HG03064 (cell line): ENCODE results near the gene DNAJC13.

Experiments used
- ATAC-seq: cut with Tn5 transposase; IDR thresholded peaks from one replicate; pipeline ENCODE4 v1.9.1; 2021; ENCODE audit warnings: low read depth; ENCODE audit not compliant: unreplicated experiment

The DNAJC13 gene

GRCh38 chr3:132404276-132404675 is 13.0 kb upstream of the DNAJC13 start:
- no peak for ATAC-seq

DNA sequence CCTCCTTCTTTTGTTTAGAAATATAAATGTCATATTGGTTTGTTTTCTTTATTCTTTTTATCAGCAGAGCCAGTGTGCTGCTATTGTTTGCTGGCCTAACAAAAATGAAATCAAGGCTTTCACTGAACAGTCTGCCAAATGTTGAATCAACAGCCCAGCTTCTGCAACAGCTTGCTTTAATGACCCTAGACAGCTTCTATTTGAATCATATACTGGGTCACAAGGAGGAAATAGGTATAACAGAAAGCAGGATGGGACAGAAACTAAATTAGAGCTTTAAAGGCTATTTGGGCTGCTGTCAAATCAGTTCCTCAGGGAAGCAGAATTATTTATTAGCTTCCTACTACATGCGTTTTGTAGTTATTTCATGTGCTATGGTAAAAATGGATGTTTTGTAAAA is 12.1 kb upstream of the DNAJC13 start:
- ATAC-seq: no peak

- ATAC-seq: no peak
These were observed 11.5 kb upstream of the DNAJC13 start for GRCh38 chr3:132405609-132406299.

GRCh38 chr3:132406587-132406986 is 10.7 kb upstream of the DNAJC13 start:
- no peak for ATAC-seq

DNA sequence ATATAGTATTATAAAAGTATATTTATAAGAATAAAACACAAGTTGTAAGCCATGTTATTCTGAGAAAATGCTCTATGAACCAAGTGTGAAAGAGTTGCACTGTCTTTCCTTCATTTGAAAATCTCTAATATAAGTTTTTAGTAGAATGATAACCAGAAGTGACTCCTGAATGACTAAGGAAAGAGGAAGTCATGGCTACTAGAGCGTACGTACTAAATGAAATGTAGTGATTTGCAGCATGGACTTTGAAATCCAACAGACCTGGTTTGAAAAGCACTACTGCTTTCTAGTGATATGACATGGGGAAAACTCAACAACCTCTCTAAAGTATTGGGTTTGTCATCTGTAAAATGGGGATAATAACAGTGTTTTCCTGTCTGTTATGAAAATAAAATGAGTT is 10.3 kb upstream of the DNAJC13 start:
- no peak for ATAC-seq

DNA sequence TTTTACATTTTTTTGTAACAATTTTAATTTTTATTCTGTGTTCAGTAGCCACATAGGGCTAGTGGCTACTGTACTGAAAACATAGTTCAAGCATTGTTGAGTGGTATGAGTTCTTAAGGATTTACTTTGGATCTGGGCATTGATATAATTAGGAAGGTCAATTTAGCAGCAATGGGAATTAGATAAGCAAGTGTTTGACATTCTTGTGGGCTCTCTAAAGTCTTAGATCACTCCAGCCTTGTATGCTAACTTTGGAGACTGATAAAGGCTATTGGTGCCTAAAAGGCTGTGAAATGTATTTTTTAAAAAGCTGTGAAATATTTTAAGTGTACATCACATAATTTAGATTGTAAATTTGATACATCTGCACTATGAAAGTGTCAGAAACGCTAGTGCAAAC is 2.5 kb upstream of the DNAJC13 start:
- no peak for ATAC-seq

DNA sequence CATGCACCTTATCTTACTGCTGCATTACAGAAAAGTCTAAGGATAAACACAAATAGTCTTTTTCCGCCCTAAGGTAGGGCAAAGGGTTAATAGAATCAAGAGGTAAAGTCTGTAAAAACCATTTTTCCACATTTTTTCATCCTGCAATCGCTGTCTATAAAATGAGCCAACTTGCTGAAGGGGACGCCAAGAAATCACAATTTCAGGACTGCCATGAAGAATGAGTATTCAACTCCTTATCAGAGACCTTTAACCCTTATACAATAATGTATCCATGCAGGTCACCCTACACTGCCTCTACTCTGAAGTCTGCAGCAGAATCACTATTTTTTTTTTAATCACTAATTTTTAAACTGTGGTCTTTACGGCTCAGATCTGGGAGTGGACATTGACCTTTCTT is 1.1 kb upstream of the DNAJC13 start:
- ATAC-seq: no peak

DNA sequence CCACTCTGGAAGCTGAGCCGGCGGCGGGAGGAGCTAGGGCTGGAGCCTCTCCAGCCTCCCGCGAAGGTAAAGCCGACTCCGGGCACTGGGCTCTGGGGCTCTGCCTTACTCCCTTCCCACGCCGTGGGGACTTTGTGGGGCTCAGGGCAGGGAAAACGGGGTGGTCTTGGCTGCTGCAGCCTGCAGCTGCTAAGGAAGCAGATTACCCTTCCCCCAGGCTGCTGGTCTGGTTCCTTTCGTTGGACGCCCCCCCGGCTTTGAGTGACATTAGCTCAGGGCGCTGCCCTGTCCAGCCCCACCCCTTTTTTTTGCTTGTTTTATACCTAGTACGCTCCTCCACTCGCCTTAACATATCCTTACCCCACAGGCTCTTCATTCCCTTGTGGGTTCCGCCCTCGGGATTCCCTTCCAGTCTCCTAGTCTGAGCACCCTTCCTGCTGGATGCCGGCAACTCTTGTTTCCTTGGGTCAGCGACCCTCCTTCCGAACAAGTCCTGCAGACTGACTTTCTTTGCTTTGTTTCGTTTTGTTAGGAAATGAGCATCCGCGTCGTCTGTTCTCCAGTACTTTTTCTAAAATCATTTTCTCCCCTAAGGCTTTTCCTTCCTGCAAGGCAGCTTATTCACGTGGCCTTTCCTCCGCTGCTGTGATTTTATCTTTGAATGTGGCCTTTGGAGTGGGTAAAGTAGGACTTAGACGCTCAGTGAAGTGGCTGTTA is 551 bp downstream of the DNAJC13 start:
- ATAC-seq: peak; percentile 41

GRCh38 chr3:132418916-132419315 is 1.6 kb downstream of the DNAJC13 start:
- no peak for ATAC-seq

GRCh38 chr3:132421832-132422231 is 4.5 kb downstream of the DNAJC13 start:
- no peak for ATAC-seq

- no peak for ATAC-seq
These were observed 5.2 kb downstream of the DNAJC13 start for GRCh38 chr3:132422531-132422930.

DNA sequence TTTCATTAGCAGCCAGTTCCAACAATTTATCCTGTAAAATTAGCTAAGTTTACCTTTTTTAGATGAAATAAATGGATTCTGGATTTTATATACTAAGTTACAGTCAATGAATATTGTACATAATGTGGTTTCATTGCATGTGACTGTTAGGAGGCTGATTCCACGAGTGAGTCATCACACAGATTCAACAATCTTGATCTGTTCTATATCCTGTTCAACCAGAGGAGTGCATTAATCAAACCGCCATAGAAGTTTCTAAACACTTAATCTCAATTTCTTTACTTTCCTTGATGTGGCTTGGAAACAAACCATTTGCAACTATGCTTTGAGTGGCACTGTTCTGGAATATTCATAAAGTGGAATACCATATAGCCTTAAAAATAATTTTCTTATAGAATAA is 15.3 kb downstream of the DNAJC13 start:
- no peak for ATAC-seq

DNA sequence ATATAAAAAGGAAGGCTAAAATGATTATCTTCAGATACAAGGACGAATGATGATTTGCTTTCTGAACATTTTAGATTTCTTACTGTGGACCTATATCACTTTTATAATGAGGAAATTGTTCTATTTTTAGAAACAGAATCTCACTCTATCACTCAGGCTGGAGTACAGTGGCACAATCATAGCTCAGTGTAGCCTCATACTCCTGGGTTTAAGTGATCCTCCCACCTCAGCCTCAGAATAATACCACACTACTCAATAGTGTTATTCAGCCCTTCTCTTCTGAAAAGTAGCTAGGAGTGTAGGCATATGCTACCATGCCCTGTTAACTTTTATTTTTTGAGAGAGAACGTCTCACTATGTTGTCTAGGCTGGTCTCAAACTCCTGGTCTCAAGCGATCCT is 15.8 kb downstream of the DNAJC13 start:
- no peak for ATAC-seq

DNA sequence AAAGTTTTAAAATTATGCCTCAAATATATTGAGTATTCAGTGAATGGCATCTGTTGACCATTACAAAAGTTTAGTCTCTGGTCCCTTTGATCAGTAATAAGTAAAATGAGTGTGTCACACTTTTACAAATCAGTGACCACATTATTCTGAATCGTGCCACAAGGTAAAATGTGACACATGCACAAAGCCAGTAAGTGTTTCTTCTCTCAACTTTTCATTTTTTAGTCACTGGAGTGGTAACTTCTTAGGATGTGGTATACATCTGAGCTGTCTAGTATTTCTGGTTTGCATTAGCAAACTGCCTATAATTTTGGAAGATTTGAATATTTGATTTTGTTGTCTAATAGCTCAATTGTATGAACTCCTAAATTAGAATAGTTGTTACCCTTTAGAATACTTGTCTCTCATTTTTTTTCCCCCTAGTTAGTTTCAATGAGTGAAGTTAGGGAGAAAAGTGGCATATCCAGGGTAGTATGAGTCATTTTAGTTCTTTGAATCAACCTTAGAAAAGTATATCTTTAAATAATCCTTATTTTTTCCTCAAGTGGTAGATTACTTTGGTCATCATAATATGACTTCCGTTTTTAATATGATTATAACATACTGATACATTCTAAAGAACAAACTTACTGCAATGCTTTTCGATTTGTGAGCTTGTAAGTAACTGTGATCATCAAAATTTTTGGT is 18.1 kb downstream of the DNAJC13 start:
- no peak for ATAC-seq

DNA sequence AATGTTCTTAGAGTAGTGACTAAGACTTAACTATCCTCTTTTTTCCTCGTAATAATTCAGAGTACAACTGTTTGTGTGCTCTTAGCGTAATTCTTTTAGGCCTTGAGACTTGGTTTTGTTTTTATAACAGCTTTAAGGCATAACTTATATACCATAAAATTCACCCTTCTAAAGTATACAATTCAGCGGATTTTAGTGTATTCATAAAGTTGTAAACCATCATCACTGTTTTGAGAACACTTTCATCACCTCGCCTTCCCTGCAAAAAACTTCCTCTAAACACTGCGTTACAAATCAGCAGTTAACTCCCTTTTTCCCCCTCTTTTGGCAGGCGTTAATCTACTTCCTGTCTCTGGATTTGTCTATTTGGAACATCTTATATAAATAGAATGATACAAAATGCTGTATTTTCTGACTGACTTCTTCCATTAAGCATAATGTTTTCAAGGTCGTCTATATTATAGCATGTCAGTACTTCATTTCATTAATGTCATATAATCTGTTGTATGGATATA is 18.7 kb downstream of the DNAJC13 start:
- no peak for ATAC-seq

DNA sequence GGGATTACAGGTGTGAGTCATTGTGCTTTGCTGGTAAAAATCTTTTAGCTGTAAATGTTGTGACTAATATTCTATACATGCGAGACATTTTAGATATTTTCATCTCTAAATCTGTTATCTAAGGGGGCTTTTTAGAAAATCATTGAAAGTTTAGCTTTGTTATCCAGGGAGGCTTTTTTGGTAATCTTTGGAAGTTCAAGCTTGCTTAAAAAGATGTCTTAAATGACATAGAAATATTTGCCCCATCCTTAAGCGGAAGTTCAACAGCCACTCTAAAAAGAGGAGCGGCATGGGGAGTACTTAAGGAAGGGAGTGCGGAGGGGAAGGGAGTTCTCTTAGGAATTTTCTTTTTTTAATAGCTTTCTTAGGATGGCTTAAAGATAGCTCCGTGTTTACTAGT is 26.1 kb downstream of the DNAJC13 start:
- no peak for ATAC-seq

- no peak for ATAC-seq
These were observed 27.1 kb downstream of the DNAJC13 start for GRCh38 chr3:132444383-132444782.

DNA sequence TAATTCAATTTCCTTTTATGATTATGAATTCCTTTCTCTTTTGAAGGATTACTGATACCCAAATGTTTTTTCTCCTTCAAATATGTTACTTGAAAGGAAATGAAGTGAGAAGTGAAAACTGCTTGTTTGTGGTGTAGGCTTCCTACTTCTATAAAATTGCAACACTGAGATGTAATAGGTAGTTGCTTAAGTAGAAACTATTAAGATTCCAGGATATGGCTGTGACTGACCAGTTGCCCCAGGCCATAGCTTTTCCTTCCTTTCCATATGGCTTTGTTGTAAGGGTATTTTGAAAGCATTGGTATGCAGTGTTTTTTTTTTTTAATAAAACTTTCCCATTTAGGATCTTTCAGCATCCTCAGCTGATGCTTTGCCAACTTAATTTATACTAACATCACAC is 28.5 kb downstream of the DNAJC13 start:
- ATAC-seq: no peak

- no peak for ATAC-seq
These were observed 31.1 kb downstream of the DNAJC13 start for GRCh38 chr3:132448216-132448961.

DNA sequence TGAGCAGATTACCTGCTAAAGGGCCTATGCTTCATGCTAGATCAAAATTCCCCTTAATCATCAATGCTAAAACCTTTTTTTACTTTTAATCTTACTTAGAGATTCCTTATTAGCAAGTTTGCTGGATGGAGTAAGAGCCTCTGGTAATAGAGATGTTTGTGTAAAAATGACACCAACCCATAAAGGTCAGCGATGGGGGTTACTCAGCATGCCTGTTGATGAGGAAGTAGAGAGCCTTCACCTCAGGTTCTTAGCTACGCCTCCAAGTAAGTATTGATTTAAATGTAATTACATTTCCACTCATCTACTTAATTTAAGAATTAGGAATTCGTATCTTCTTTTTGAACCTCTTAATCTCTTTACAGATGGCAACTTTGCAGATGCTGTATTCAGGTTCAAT is 38.8 kb downstream of the DNAJC13 start:
- no peak for ATAC-seq

DNA sequence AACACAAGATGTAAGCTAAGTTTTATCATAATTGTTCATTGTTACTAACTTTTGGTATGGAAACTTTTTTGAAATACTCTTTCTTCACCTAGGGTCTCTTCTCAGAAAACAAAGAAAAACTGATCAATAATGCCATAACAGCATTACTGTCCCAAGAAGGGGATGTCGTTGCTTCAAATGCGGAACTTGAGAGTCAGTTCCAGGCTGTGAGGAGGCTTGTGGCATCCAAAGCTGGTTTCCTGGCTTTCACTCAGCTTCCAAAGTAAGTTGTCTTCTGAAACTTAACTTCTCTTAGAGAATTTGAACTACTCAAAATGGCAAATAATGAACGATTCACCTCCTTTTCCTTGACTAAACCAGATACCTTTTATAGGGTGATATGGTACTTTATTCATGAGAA is 39.3 kb downstream of the DNAJC13 start:
- no peak for ATAC-seq
